GM12864 (cell line): ENCODE data around the gene ABT1.
"Not testable (repeated sequence)": the region's sequence is repeated elsewhere in the genome, so short reads cannot be mapped to it uniquely, and the experiment has no call there.

Experiments
- DNase-seq: peaks from one replicate; pipeline ENCODE4 v3.0.0-alpha.2; 2011; ENCODE audit warnings: low read depth
- H3K4me3 ChIP-seq: 2 replicates; pipeline ENCODE4 v1.5.1; 2011; ENCODE audit warnings: mild to moderate bottlenecking, low read depth, low read length, control low read depth
- CTCF ChIP-seq: IDR thresholded peaks from 2 replicates; pipeline ENCODE4 v1.5.1; 2011; ENCODE audit warnings: low read depth, mild to moderate bottlenecking, moderate library complexity, low read length, control low read depth, inconsistent platforms; ENCODE audit errors: missing control alignments

ABT1 gene

GRCh38 chr6:26596579-26597388, at the start of gene ABT1:
Gene ABT1 (plus strand): TSS chr6:26596953. CDS start chr6:26596983, 30 bp downstream.
- peak within 1 kb of the TSS; percentile 95 for H3K4me3 ChIP-seq
- TF ChIP-seq CTCF: no peak
- DNase-seq: peak; percentile 95

GRCh38 chr6:26547363-26547762, 49.4 kb upstream of the ABT1 start:
- DNase-seq, H3K4me3 ChIP-seq: not testable (repeated sequence)

- TF ChIP-seq CTCF: no peak
- H3K4me3 ChIP-seq: peak overlapping the region; percentile 56
- no peak for DNase-seq
Measured at GRCh38 chr6:26550250-26550993, 46.3 kb upstream of the ABT1 start.

GRCh38 chr6:26552205-26552604, 44.5 kb upstream of the ABT1 start:
- DNase-seq: no peak
- no peak overlapping the region for H3K4me3 ChIP-seq
- no peak for TF ChIP-seq CTCF

GRCh38 chr6:26552640-26553188, 44.0 kb upstream of the ABT1 start:
- DNase-seq: no peak
- TF ChIP-seq CTCF: no peak
- peak overlapping the region; percentile 68 for H3K4me3 ChIP-seq

GRCh38 chr6:26553264-26553634, 43.5 kb upstream of the ABT1 start:
- no peak for TF ChIP-seq CTCF
- peak overlapping the region; percentile 68 for H3K4me3 ChIP-seq
- no peak for DNase-seq

- no peak for TF ChIP-seq CTCF
- peak overlapping the region; percentile 68 for H3K4me3 ChIP-seq
- DNase-seq: peak; percentile 78
Measured at GRCh38 chr6:26553635-26554446, 42.9 kb upstream of the ABT1 start.
